GM18909 (cell line): Measurements from ENCODE around the gene PRSS16.

ENCODE experiments used
- ATAC-seq: cut with Tn5 transposase; IDR thresholded peaks from one replicate; pipeline ENCODE4 v1.9.1; 2021; ENCODE audit warnings: mild to moderate bottlenecking; ENCODE audit not compliant: unreplicated experiment, poor library complexity

Gene PRSS16

DNA sequence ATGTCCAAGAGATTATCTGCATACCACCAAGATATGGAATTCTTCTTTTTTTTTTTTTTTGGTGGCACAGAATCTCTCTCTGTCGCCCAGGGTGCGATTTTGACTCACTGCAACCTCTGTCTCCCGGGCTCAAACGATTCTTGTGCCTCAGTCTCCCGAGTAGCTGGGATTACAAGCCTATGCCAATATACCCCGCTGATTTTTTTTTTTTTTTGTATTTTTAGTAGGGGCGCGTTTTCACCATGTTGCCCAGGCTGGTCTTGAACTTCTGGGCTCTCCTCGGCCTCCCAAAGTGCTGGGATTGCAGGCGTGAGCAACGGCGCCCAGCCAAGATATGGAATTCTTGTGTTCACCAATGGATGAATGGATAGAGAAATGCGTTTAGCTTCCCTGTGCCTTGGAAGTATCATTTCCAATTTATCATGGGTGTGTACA is 33.6 kb downstream of the PRSS16 start:
- no peak for ATAC-seq

DNA sequence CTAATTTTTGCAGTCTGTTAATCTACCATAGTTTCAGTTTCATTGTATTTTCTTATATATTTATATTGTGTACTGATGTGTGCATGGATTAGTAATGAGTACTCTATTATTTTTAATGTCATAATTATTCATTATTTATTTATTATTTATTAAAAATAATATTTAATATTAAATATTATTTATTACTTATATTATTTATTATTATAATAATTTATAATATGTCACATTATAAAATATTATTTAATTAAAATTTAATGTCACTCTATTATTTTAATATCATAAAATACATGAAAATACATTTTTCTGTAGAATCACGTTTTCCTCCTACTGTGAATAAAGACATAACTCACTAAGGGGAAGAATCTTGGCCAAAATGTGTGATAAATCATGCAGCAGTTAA is 34.1 kb downstream of the PRSS16 start:
- no peak for ATAC-seq

DNA sequence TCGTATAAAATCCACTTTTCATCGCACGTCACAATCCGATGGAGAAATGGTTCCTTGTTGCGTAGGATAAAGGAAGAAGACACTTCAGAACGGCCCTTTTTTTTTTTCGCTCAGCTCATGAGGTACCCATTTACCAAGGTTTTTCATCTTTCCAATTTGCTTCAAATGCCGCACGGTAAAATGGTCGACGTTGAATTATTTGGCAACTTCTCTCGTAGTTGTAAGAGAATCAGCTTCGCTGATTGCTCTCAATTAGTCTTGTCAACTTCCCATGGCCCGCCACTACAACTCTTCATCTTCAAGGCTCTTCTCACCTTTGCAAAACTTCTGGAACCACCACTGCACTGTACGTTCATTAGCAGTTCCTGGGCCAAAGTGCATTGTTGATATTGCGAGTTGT is 35.8 kb downstream of the PRSS16 start:
- no peak for ATAC-seq

DNA sequence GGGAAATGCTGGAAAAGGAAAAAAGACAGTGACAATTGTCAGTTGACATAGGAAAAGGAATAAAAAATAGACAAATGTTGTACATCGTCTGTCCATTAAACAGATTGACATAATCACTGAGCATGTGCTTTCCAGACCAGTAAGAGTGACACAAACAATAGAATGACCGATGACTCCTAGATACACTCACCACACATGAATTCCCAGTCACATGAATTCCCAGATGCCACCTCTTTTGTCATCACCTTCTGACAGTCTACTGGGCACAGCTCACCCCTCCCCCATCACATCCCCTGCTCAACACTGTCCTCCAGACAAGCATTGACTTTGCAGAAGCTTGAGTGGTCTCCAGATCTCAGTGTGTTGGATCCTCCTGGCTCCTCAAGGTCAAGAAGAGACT is 38.6 kb downstream of the PRSS16 start:
- ATAC-seq = no peak

DNA sequence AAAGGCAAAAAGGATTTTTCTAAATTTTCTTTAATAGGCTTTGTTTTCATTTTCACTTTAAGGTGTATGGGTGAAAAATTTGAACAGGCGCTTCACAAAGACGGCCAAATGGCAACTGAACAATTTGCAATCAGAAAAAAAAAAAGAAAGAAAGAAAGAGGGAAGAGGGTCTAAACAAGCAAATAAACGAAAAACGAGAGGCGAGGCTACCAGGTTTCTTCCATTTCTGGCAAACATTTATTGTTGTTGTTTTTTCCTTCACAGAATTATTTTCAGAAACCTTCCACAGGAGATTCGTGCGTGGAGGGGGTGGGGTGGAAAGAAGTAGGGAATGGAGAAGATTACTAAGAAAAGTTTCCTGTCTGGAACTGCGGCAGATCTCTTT is 40.2 kb downstream of the PRSS16 start:
- ATAC-seq = no peak

DNA sequence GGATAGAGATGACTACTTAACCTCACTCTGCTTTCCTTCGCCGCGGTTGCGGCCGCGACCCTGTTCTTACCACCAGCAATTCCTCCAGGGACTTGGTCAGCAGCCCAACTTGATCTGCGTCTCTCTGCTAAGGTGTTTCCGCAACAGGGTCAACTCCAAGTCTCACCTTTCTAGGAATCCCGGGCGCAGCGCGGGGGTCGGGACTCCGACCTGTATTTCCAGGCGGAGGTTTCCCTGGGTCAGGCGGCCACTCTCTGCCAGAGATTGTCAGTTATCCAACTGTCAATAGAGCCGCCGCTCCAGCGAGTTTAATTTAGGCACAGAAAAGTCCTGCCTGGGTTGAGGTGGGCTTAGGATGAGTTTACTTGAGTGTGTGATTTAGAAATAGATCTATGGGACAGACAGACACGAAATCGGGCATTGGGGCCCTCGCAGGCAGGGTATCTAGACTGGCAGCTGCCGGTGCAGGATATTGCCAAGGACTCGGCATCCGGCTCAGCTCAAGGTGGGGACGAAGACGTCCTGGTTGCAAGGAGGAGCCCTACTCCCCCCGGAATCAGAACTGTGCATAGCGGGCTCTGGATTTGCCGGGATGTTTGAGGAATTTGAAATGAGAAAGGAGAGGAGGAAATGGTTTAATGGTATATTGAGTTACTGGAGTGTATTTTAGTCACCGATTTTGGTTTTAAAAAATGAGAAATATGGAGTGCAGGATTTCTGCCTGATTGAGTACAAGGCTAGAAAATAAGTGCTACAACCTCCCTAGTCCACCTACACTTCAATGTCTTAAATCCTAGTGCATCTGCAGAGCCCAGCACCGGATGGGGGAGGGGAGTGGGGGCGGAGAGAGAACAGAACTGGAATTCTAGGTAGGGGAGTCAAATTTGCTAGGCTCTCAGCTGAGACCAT is 40.9 kb downstream of the PRSS16 start:
- no peak for ATAC-seq

DNA sequence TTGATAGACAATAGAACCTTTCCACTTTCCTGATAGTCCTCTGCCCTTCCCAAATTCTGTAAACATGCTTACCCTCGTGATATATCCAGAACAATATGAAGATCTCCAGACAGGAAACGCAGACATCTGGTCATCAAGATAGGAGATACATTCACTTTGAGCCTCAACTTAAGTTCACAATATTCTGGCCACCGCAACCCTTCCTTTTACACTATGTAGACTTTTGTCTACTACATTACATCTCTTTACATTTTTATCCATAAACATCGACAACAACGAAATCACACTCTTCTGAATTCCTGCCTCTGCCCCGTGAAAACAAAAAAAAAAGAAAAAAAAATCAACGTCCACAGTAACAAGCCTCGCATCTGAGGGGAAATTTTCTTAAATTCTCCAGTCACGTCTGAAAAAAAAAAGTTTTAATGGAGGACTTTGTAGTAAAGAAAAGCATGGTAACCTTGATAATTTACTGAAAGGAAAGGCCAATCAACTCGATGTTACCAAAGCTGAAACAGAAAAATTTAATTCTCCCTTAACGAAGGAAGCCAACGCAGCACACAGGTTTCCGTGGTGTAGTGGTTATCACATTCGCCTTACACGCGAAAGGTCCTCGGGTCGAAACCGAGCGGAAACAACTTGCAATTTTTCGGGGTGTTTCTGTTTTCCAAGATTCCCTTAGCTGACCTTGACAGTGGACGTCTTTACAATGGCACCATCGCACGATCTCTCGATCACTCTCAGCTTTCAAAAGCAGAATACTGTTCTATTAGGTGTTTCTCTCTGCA is 42.8 kb downstream of the PRSS16 start:
- ATAC-seq = no peak

DNA sequence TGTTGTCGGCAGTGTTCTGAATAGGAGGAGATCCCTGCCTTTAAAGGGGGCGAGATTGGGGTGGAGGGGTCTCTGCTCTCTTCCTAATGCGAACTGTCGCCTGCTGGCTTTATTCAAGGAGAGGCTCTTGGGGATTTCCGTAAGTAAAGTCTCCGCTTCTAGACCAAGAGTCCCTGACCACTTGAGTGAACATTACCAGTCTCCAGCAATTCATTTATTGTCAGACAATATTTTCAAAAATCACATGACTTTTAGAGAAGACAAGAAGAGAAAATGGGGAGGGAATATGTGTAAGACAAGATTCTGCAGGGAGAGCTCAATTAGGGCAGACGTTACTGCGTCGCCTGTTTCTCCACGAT is 43.3 kb downstream of the PRSS16 start:
- no peak for ATAC-seq

DNA sequence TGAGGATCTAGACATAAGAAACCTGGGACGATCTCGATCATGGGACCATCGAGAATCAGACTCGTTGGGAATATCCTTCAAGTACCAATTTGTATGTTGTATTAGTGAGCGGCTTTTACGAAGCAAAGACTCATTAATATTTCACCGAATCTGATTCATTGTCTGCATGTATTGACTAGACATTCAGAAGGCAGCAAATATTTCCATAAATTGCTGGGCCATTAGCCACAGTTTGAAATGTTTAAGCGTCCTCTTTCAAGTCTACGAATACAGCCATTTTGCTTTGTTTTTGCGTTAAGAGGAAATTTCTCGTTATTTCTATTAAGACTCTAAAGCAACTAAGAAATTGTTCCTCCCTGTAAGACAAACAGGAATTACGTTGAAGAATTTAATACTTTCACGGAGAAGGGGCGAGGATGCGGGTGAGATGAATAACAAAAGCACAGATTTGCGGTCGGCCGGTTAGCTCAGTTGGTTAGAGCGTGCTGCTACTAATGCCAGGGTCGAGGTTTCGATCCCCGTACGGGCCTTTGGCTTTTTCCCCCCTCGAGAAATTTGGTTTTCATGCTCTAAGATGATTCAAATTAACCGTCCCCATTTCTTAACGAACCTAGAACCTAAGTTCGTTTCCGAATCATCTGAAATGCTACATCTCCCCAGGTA is 46.1 kb downstream of the PRSS16 start:
- no peak for ATAC-seq

DNA sequence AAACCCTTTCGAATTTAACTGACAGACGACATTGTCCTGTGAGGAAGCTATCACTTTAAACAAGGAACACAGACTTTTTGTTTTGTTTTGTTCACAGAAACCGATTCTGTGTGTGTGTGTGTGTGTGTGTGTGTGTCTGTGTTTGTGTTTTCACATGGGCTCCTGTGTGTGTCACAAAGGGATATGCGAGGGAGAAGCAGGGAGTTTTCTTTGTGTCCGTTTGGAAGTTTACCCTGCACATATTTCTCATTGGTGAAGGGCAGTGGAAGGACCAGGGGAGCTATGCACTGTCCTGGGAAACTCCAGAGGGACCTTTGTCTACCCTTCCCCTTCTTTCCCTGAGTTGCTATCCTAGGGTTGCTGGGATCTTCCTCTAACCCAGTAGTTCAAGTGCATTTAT is 46.9 kb downstream of the PRSS16 start:
- no peak for ATAC-seq

DNA sequence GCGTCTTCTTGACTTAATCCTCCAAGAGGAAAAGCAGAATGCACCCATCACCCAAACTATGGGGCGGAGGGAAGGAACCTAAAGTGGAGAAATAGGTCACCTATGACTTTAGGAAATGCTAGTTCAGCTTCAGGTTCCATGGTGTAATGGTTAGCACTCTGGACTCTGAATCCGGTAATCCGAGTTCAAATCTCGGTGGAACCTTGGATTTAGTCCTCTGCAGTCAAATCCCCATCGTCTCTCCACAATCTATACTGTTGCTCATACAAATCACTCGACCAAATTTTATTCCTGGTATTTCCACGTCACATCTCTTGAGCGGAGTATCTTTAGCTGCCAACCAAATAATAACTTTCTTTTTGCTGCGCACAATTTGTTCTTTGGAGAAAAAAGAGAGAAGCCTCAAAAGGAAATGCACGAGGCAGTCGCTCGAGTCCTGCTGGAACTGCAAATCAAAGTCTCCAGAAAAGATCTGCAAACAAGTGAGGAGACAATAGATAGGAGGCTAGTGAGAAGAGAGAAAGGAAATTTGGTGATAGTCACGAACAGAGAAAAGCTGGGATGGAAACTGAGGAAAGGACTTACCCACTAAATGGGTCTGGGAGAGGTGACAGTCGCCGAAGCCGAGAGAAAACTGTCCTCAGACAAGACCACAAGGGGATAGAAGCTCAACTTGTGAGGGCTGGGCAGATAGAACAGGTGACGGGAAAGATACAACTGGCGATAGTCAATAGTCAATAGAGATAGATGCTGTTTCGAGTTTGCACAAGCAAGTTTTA is 48.0 kb downstream of the PRSS16 start:
- no peak for ATAC-seq

DNA sequence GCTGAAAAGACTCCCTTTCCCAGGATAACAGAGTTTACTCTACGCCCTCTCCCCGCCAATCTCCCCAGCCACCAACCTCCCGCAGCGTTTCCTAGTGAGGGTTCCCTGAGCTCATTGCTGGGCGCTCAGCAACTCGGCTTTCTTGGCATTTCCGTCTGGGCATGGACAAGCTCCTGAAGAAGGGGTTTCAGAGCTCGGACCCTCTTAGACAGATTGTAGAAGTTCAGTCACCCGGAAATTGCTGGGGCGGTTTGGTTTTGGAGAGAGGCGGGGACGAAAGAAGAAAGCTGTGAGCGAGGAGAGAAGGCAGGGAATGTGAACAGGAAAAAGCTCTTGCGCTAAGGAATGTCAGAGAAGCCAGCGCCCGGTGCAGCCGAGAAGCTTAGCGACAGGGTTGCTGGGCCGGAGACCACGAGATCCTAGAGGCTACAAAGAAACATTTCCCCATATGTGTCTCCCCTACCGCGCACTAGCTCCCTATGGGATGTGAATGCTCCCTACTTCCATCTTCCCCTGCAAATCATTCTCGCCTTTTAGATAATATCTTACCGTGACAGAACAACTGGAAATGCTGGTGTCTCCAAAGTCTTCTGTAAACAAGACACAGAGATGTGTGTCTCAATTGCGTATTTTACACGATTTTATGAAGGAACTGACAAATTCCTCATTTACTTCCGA is 48.7 kb downstream of the PRSS16 start:
- no peak for ATAC-seq

DNA sequence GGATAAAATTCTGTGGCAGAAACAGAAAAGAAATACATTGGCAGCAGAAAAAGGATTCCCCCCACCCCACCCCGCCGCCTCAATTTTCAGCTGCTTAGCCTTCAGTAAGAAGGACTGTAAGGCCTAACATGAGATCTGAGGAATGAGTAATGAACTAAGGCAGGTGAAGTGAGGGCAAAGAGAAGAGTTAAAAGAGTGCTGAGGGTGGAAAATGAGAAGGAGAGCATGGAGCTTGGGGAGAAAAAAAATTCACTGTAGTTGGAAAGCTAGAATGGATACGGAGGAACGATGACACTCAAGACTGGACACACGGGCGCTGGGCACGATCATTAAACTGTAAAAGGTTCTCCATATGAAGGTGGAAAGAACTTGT is 50.0 kb downstream of the PRSS16 start:
- no peak for ATAC-seq

DNA sequence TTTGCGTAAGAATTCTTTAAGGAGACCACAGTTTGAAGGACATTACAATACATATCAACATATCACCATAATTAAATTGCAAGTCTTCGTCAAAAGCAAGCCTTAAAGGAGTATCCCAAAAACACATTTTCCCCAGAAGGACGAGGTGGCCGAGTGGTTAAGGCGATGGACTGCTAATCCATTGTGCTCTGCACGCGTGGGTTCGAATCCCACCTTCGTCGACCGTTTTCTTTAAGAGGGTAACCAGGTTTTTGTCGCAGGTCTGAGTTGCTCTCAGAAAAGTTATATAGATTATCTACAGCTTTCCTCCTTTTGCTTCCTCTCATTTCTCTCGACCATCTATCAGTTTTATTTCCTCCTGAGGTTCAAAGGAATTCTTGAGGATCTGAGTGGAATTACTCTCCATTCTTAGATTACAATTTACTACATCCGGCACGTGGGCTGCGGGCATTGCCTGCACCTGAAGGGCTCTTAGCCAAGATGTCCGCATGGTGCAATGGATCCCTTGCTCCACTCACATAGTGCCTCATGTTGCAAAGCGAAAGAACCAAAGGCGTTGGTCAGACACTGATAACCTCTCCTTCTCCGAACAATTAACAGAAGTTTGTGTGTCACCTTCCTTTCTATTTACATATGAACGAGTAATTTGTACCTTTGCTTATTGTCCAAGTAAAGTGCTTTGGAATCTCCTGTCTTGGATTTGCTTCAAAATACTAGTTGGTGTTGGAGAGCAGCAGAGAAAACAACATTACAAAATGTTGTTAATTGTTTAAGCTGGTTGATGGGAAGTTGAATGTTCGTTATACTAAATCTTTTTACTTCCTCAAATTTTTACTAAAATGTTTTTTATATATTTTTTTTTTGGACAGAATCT is 50.6 kb downstream of the PRSS16 start:
- no peak for ATAC-seq

DNA sequence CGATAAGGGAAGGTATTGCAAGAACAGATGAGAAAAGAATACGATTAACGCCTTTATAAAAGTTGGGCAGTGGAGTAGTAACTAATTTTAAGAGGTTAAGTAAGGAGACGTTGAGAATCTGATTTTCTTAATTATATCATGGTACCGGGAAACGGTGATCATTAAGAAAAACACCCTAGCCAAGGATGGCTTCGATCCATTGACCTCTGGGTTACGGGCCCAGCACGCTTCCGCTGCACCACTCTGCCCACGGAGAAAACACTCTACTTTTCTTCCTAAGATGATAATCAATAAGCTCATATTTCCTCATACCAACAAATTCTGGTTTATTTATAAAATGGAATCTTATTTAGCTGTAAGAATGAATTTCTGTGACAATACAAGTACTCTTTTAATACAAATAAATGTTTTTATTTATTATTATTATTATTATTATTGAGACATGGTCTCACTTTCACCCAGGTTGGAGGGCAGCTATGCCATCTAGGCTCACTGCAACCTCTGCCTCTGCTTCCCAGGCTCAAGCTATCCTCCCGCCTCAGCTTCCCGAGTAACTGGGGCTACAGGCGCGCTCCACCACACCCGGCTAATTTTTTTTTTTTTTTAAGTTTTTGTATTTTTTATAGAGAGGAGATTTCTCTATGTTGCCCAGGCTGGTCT is 56.2 kb downstream of the PRSS16 start:
- no peak for ATAC-seq
